Measurements from ENCODE around the gene MED8. TPM values are rescaled to one million over a fixed set of nuclear protein-coding genes. Genes with fewer than 3 reads are reported as not detected.

Gene MED8
- total and polyA plus RNA-seq, 9 of the 15 experiments (the other 6 are each of a cell fraction or from before 2014, with no cell fraction given) = 23.0 to 120 (median 56.4) TPM

- ATAC-seq = no peak
- no peak for TF ChIP-seq ZFP1 (CRISPR knock-in tag; IDR thresholded peaks at IDR 0.05)
- TF ChIP-seq ZZZ3 (IDR thresholded peaks at IDR 0.05) = no peak
- no peak for TF ChIP-seq KLF10 (CRISPR knock-in tag; IDR thresholded peaks at IDR 0.05)
- no peak for TF ChIP-seq MAFG (tag; conservative IDR thresholded peaks at IDR 0.05)
- TF ChIP-seq PPARD (CRISPR knock-in tag; IDR thresholded peaks at IDR 0.05) = no peak
- TF ChIP-seq, protein P1, sequence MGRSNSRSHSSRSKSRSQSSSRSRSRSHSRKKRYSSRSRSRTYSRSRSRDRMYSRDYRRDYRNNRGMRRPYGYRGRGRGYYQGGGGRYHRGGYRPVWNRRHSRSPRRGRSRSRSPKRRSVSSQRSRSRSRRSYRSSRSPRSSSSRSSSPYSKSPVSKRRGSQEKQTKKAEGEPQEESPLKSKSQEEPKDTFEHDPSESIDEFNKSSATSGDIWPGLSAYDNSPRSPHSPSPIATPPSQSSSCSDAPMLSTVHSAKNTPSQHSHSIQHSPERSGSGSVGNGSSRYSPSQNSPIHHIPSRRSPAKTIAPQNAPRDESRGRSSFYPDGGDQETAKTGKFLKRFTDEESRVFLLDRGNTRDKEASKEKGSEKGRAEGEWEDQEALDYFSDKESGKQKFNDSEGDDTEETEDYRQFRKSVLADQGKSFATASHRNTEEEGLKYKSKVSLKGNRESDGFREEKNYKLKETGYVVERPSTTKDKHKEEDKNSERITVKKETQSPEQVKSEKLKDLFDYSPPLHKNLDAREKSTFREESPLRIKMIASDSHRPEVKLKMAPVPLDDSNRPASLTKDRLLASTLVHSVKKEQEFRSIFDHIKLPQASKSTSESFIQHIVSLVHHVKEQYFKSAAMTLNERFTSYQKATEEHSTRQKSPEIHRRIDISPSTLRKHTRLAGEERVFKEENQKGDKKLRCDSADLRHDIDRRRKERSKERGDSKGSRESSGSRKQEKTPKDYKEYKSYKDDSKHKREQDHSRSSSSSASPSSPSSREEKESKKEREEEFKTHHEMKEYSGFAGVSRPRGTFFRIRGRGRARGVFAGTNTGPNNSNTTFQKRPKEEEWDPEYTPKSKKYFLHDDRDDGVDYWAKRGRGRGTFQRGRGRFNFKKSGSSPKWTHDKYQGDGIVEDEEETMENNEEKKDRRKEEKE (IDR thresholded peaks at IDR 0.05; ENCODE audit: borderline replicate concordance in 1 of 2, control insufficient read depth in 1 of 2, low read depth in 2 of 2, low read length in 1 of 2) = no peak
- TF ChIP-seq NR4A1 (CRISPR knock-in tag; IDR thresholded peaks at IDR 0.05) = no peak
- no peak for TF ChIP-seq NR4A1 (tag; IDR thresholded peaks at IDR 0.05)
- no peak for TF ChIP-seq RBM14 (IDR thresholded peaks at IDR 0.05; ENCODE audit: borderline replicate concordance, insufficient read depth, low read depth, low read length)
- TF ChIP-seq ZNF75A (CRISPR knock-in tag; IDR thresholded peaks at IDR 0.05) = no peak
- TF ChIP-seq ARHGAP35 (IDR thresholded peaks at IDR 0.05; ENCODE audit: partially characterized antibody) = no peak
- TF ChIP-seq ZNF586 (CRISPR knock-in tag; conservative IDR thresholded peaks at IDR 0.05) = no peak
- no peak for TF ChIP-seq STAT5A (IDR thresholded peaks at IDR 0.05; ENCODE audit: borderline replicate concordance, low read length)
- TF ChIP-seq, protein P2, sequence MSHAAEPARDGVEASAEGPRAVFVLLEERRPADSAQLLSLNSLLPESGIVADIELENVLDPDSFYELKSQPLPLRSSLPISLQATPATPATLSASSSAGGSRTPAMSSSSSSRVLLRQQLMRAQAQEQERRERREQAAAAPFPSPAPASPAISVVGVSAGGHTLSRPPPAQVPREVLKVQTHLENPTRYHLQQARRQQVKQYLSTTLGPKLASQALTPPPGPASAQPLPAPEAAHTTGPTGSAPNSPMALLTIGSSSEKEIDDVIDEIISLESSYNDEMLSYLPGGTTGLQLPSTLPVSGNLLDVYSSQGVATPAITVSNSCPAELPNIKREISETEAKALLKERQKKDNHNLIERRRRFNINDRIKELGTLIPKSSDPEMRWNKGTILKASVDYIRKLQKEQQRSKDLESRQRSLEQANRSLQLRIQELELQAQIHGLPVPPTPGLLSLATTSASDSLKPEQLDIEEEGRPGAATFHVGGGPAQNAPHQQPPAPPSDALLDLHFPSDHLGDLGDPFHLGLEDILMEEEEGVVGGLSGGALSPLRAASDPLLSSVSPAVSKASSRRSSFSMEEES (CRISPR knock-in tag; IDR thresholded peaks at IDR 0.05) = no peak
- no peak for TF ChIP-seq MTA1 (IDR thresholded peaks at IDR 0.05; ENCODE audit: borderline replicate concordance)
- TF ChIP-seq, protein P3, sequence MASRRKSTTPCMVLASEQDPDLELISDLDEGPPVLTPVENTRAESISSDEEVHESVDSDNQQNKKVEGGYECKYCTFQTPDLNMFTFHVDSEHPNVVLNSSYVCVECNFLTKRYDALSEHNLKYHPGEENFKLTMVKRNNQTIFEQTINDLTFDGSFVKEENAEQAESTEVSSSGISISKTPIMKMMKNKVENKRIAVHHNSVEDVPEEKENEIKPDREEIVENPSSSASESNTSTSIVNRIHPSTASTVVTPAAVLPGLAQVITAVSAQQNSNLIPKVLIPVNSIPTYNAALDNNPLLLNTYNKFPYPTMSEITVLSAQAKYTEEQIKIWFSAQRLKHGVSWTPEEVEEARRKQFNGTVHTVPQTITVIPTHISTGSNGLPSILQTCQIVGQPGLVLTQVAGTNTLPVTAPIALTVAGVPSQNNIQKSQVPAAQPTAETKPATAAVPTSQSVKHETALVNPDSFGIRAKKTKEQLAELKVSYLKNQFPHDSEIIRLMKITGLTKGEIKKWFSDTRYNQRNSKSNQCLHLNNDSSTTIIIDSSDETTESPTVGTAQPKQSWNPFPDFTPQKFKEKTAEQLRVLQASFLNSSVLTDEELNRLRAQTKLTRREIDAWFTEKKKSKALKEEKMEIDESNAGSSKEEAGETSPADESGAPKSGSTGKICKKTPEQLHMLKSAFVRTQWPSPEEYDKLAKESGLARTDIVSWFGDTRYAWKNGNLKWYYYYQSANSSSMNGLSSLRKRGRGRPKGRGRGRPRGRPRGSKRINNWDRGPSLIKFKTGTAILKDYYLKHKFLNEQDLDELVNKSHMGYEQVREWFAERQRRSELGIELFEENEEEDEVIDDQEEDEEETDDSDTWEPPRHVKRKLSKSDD (conservative IDR thresholded peaks at IDR 0.05; ENCODE audit: low read length) = no peak
- TF ChIP-seq POLR3A (IDR thresholded peaks at IDR 0.05; ENCODE audit: borderline replicate concordance, extremely low read depth, insufficient read depth, insufficient read length) = no peak
- TF ChIP-seq TARDBP (IDR thresholded peaks at IDR 0.05) = no peak
These were observed 41.2 kb upstream of the MED8 start for GRCh38 chr1:43430831-43431230.

More at GRCh38 chr1:43430831-43431230, 41.2 kb upstream of the MED8 start:
- POLR2A ChIA-PET = no interaction called here
- in situ Hi-C loops (cut with MboI) = no loop called here
- Histone ChIP-seq H3K9ac (ENCODE audit: insufficient read depth in 1 of 2, low read depth in 2 of 2, low read length in 2 of 2) (no peak overlapping the region; a peak in 1 of 4 replicates), H3K36me3 (ENCODE audit: control insufficient read depth, insufficient read depth, low read length) (peaks cover 83% of the 10 kb centered on the region; the same call in 2 of the 3 replicates), H3K79me2 (ENCODE audit: control insufficient read depth, insufficient read depth, low read length) (no peaks in the 10 kb centered on the region), H4K20me1 (replicated peaks; ENCODE audit: control insufficient read depth, insufficient read depth, low read length) (no peaks in the 10 kb centered on the region), H2AFZ (ENCODE audit: low read depth, low read length) (no peak overlapping the region), H3K9me1 (ENCODE audit: control insufficient read depth, insufficient read depth, low read length) (no peaks in the 10 kb centered on the region), H3K27me3 (ENCODE audit: control insufficient read depth in 2 of 2, insufficient read depth in 2 of 2, low read length in 2 of 2) (no peaks in the 10 kb centered on the region), H3K4me2 (ENCODE audit: insufficient read depth, low read length) (no peak overlapping the region), H3K4me1 (replicated peaks in 1 of 2; ENCODE audit: control insufficient read depth in 2 of 2, insufficient read depth in 2 of 2, low read length in 2 of 2) (peaks cover 0 to 3% of the 10 kb centered on the region in 2 experiments; a peak in 1 of 5 replicates), H3K9me3 (replicated peaks; ENCODE audit: control insufficient read depth, insufficient read depth, low read depth, low read length) (no peaks in the 10 kb centered on the region), H3K27ac (ENCODE audit: extremely low read depth, low read depth, low read length) (no peak overlapping the region), H3K4me3 (no peak overlapping the region)
- BruUV-seq (replicated peaks) = no TSS peak
- FAIRE-seq (no peak), DNase-seq (ENCODE audit: extremely low read depth in 1 of 4, low spot score in 3 of 4) (no peak)
- intact Hi-C loops (cut with micrococcal nuclease) = no loop called here
- CTCF ChIA-PET (ENCODE audit: low intra/inter-chr PET ratio) = no interaction called here
- WGBS (ENCODE audit: insufficient coverage, low coverage, missing lambda C conversion rate) = 66% methylated on average over 5 of the region's 5 CpGs
